HEK293 (cell line): ENCODE results near the gene MAN1C1.

Experiments
- ZNF24 ChIP-seq: fragments of 450-650 bp; formaldehyde crosslinking; IDR thresholded peaks from 2 replicates; pipeline ENCODE4 v1.5.1; 2016; ENCODE audit warnings: missing biosample characterization, missing genetic modification characterization
- ZNF354C ChIP-seq: fragments of 450-650 bp; formaldehyde crosslinking; IDR thresholded peaks from 2 replicates; pipeline ENCODE4 v1.5.1; 2016; ENCODE audit warnings: missing biosample characterization, missing genetic modification characterization, low read depth, borderline replicate concordance
- TF ChIP-seq, protein P1 (sequence below): fragments of 450-650 bp; formaldehyde crosslinking; IDR thresholded peaks from 2 replicates; pipeline ENCODE4 v1.5.1; 2016; ENCODE audit warnings: missing biosample characterization, missing genetic modification characterization

DNA sequence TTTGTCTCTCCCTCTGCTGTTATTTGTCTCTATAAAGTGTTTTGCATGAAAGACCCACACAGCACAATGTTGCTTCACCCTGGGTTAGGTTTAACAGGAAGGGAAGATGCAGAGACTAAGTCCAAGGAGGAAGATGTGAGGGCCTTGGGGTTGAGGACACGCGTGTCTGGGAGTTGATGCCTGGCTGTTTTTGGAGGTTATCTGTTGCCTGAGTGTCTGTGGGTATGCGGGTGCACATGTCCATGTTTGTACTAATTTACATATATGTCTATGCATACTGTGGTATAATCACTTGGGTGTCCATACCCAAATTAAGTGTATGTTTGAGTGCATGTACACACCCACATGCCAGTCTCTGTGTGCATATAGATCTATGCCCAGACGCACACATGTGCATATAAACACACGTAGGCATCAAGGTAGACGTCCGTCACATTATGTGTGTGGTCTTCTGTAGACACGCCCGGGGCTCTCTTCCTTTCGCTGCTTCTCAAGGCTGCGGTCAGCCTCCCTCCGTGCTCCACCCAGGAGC is 962 bp upstream of the MAN1C1 start:
- TF ChIP-seq, protein P1, sequence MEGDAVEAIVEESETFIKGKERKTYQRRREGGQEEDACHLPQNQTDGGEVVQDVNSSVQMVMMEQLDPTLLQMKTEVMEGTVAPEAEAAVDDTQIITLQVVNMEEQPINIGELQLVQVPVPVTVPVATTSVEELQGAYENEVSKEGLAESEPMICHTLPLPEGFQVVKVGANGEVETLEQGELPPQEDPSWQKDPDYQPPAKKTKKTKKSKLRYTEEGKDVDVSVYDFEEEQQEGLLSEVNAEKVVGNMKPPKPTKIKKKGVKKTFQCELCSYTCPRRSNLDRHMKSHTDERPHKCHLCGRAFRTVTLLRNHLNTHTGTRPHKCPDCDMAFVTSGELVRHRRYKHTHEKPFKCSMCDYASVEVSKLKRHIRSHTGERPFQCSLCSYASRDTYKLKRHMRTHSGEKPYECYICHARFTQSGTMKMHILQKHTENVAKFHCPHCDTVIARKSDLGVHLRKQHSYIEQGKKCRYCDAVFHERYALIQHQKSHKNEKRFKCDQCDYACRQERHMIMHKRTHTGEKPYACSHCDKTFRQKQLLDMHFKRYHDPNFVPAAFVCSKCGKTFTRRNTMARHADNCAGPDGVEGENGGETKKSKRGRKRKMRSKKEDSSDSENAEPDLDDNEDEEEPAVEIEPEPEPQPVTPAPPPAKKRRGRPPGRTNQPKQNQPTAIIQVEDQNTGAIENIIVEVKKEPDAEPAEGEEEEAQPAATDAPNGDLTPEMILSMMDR = no peak
- TF ChIP-seq ZNF24 (tag by site-specific recombination) (no peak), ZNF354C (tag by site-specific recombination) (no peak)
